Gastroesophageal sphincter (tissue), 3 donors: Measurements from ENCODE around the gene NOP53.
"Not testable (repeated sequence)": the region's sequence is repeated elsewhere in the genome, so short reads cannot be mapped to it uniquely, and the experiment has no call there.

ENCODE experiments used
- POLR2A ChIP-seq, 2 donors: fragments of 450-650 bp; IDR thresholded peaks; one replicate each; pipeline ENCODE4 v1.6.1; 2017; ENCODE audit warnings: antibody characterized with exemption in 2 of 2, mild to moderate bottlenecking in 2 of 2, moderate library complexity in 1 of 2
- TF ChIP-seq, protein P1 (sequence below), 4 experiments: fragments of 200-600 bp in 2 of 4; fragments of 450-650 bp in 2 of 4; sonication (generic) in 1 of 4; IDR thresholded peaks; one replicate each; pipeline ENCODE4 v1.5.1; 2017 to 2019; ENCODE audit warnings: antibody characterized with exemption in 4 of 4, mild to moderate bottlenecking in 2 of 4, moderate library complexity in 2 of 4

DNA sequence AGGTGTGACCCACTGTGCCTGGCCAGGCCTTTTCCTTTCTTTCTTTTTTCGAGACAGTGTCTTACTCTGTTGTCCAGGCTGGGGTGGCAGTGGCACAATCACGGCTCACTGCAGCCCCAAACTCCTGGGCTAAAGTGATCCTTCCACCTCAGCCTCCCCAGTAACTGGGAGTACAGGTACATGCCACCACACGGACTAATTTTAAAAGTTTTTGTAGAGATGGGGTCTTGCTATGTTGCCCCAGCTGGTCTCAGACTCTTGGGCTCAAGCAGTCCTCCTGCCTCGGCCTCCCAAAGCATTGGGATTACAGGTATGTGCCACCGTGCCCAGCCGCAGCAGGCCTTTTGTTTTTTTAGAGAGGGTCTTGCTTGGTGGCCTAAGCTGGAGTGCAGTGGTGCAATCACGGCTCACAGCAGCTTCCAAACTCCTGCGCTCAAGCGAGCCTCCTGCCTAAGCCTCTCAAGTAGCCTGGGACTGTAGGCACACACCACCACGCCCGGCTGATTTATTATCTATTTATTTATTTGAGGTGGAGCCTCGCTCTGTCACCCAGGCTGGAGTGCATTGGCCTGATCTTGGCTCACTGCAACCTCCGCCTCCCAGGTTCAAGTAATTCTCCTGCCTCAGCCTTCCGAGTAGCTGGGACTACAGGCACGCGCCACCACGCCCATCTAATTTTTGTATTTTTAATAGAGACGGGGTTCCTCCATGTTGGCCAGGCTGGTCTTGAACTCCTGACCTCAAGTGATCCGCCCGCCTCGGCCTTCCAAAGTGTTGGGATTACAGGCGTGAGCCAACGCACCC lies 32.1 kb downstream of the NOP53 start:
- not testable (repeated sequence) for TF ChIP-seq POLR2A (IDR thresholded peaks at IDR 0.05)
- TF ChIP-seq, protein P1, sequence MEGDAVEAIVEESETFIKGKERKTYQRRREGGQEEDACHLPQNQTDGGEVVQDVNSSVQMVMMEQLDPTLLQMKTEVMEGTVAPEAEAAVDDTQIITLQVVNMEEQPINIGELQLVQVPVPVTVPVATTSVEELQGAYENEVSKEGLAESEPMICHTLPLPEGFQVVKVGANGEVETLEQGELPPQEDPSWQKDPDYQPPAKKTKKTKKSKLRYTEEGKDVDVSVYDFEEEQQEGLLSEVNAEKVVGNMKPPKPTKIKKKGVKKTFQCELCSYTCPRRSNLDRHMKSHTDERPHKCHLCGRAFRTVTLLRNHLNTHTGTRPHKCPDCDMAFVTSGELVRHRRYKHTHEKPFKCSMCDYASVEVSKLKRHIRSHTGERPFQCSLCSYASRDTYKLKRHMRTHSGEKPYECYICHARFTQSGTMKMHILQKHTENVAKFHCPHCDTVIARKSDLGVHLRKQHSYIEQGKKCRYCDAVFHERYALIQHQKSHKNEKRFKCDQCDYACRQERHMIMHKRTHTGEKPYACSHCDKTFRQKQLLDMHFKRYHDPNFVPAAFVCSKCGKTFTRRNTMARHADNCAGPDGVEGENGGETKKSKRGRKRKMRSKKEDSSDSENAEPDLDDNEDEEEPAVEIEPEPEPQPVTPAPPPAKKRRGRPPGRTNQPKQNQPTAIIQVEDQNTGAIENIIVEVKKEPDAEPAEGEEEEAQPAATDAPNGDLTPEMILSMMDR (IDR thresholded peaks at IDR 0.05) = not testable (repeated sequence)
